H1 (cell line): Measurements from ENCODE around the gene STARD7. TPM values are rescaled to one million over a fixed set of nuclear protein-coding genes. Genes with fewer than 3 reads are reported as not detected.

Experiments
- CTCF ChIA-PET: fragments of 300-600 bp; sonication (Branson Sonifier 250); formaldehyde crosslinking; loops from one replicate; lab custom pipeline; 2021; ENCODE audit not compliant: partially characterized antibody; lab: Charles Lee
- POLR2A ChIA-PET: fragments of 300-600 bp; sonication (Branson Sonifier 250); formaldehyde crosslinking; loops from one replicate; lab custom pipeline; 2021; ENCODE audit warnings: inconsistent platforms; ENCODE audit not compliant: partially characterized antibody; lab: Charles Lee
- DNase-seq, 2 experiments: peaks; one replicate each; pipeline versions ENCODE4 v3.0.0 to v3.0.0-alpha.2; 2010 to 2022; ENCODE audit warnings: low spot score in 2 of 2, low read depth in 1 of 2, mixed read lengths in 1 of 2
- FAIRE-seq: peaks from 2 replicates; lab custom pipeline; 2011; peaks lifted over from hg19 to GRCh38; lab: Jason Lieb, UNC
- H2AFZ ChIP-seq: 2 replicates; pipeline ENCODE4 v1.8.1; 2012; ENCODE audit warnings: low read length, inconsistent platforms
- H2AK5ac ChIP-seq: 2 replicates; pipeline ENCODE4 v1.6.1; 2013; ENCODE audit warnings: low read depth, low read length
- H2BK120ac ChIP-seq: replicated peaks from 2 replicates; pipeline ENCODE3; 2013; ENCODE audit warnings: low read depth, low read length, inconsistent platforms
- H2BK12ac ChIP-seq: 2 replicates; pipeline ENCODE4 v1.6.1; 2013; ENCODE audit warnings: low read depth, low read length
- H2BK15ac ChIP-seq: 2 replicates; pipeline ENCODE4 v1.6.1; 2013; ENCODE audit warnings: low read length
- H2BK20ac ChIP-seq: 2 replicates; pipeline ENCODE4 v1.6.1; 2013; ENCODE audit warnings: low read length
- H2BK5ac ChIP-seq: 2 replicates; pipeline ENCODE4 v1.6.1; 2013; ENCODE audit warnings: low read depth, low read length
- H3K14ac ChIP-seq: 2 replicates; pipeline ENCODE4 v1.6.1; 2013; ENCODE audit warnings: inconsistent platforms; ENCODE audit not compliant: insufficient read length
- H3K18ac ChIP-seq: 2 replicates; pipeline ENCODE4 v1.6.1; 2013; ENCODE audit warnings: low read length; ENCODE audit errors: extremely low read depth
- H3K23ac ChIP-seq: 2 replicates; pipeline ENCODE4 v1.6.1; 2013; ENCODE audit warnings: inconsistent platforms; ENCODE audit not compliant: insufficient read length
- H3K23me2 ChIP-seq: 2 replicates; pipeline ENCODE4 v1.6.1; 2013; ENCODE audit warnings: low read depth, low read length
- H3K27ac ChIP-seq: 2 replicates; pipeline ENCODE4 v1.6.1; 2011; ENCODE audit warnings: low read depth, low read length, inconsistent platforms
- H3K27me3 ChIP-seq, 4 experiments: replicated peaks in 1 of 4; 1 replicate in 1 of 4; 2 replicates in 3 of 4; pipeline versions ENCODE4 v1.6.1 to v1.8.1; 2011 to 2013; ENCODE audit warnings: low read length in 3 of 4, mild to moderate bottlenecking in 3 of 4, inconsistent platforms in 2 of 4, mixed read lengths in 2 of 4, moderate library complexity in 1 of 4; ENCODE audit not compliant: control insufficient read depth in 3 of 4, insufficient read depth in 3 of 4; ENCODE audit errors: extremely low read depth in 1 of 4
- H3K36me3 ChIP-seq, 4 experiments: 2 replicates each; pipeline versions ENCODE4 v1.6.1 to v1.8.1; 2011 to 2013; ENCODE audit warnings: mild to moderate bottlenecking in 4 of 4, low read length in 3 of 4, moderate library complexity in 2 of 4, control low read depth in 1 of 4, inconsistent platforms in 1 of 4; ENCODE audit not compliant: insufficient read depth in 4 of 4, control insufficient read depth in 2 of 4
- H3K4ac ChIP-seq: replicated peaks from 2 replicates; pipeline ENCODE3; 2013; ENCODE audit warnings: low read length, low read depth, mixed read lengths, inconsistent platforms; ENCODE audit not compliant: insufficient read length
- H3K4me1 ChIP-seq, 4 experiments: replicated peaks in 1 of 4; 1 replicate in 1 of 4; 2 replicates in 3 of 4; pipeline versions ENCODE4 v1.6.1 to v1.8.1; 2011 to 2013; ENCODE audit warnings: low read length in 3 of 4, inconsistent platforms in 2 of 4, mixed read lengths in 1 of 4; ENCODE audit not compliant: insufficient read depth in 4 of 4, control insufficient read depth in 3 of 4
- H3K4me2 ChIP-seq, 2 experiments: 2 replicates each; pipeline versions ENCODE4 v1.6.1 to v1.8.1; 2011 to 2013; ENCODE audit warnings: low read depth in 2 of 2, low read length in 2 of 2, control low read depth in 1 of 2, inconsistent platforms in 1 of 2, mild to moderate bottlenecking in 1 of 2; ENCODE audit not compliant: insufficient read depth in 1 of 2
- H3K4me3 ChIP-seq, 4 experiments: fragments of 200-600, 300-600 bp in 1 of 4; sonication (generic), shearing (Covaris generic), sonication (Bioruptor Twin) in 1 of 4; 2 replicates each; pipeline versions ENCODE4 v1.5.1 to v1.8.1; 2011 to 2016; ENCODE audit warnings: low read length in 4 of 4, low read depth in 3 of 4, control low read depth in 2 of 4, inconsistent platforms in 2 of 4, mild to moderate bottlenecking in 2 of 4, mixed read lengths in 1 of 4, moderate library complexity in 1 of 4; ENCODE audit not compliant: insufficient read depth in 2 of 4; ENCODE audit errors: extremely low read depth in 1 of 4
- H3K56ac ChIP-seq: replicated peaks from 2 replicates; pipeline ENCODE3; 2013; ENCODE audit warnings: low read depth, mild to moderate bottlenecking, mixed read lengths, low read length, inconsistent platforms; ENCODE audit not compliant: insufficient read length
- H3K79me1 ChIP-seq: 2 replicates; pipeline ENCODE4 v1.6.1; 2013; ENCODE audit warnings: low read depth, low read length, control low read depth
- H3K79me2 ChIP-seq, 2 experiments: 2 replicates each; pipeline versions ENCODE4 v1.6.1 to v1.8.1; 2012 to 2013; ENCODE audit warnings: low read length in 2 of 2, mild to moderate bottlenecking in 2 of 2, inconsistent platforms in 1 of 2; ENCODE audit not compliant: insufficient read depth in 2 of 2, control insufficient read depth in 1 of 2
- H3K9ac ChIP-seq, 4 experiments: replicated peaks in 1 of 4; 1 replicate in 1 of 4; 2 replicates in 3 of 4; pipeline versions ENCODE4 v1.6.1 to v1.8.1; 2011 to 2013; ENCODE audit warnings: low read depth in 3 of 4, low read length in 3 of 4, control low read depth in 2 of 4, mild to moderate bottlenecking in 2 of 4, moderate library complexity in 2 of 4, inconsistent platforms in 1 of 4; ENCODE audit errors: extremely low read depth in 1 of 4
- H3K9me3 ChIP-seq, 2 experiments: 2 replicates each; pipeline versions ENCODE4 v1.6.1 to v1.8.1; 2012 to 2013; ENCODE audit warnings: mild to moderate bottlenecking in 2 of 2, moderate library complexity in 2 of 2, control low read depth in 1 of 2, inconsistent platforms in 1 of 2, low read depth in 1 of 2, low read length in 1 of 2, mixed read lengths in 1 of 2; ENCODE audit not compliant: insufficient read depth in 2 of 2
- H4K20me1 ChIP-seq, 2 experiments: replicated peaks in 1 of 2; 2 replicates each; pipeline versions ENCODE3 to v1.8.1; 2011 to 2013; ENCODE audit warnings: inconsistent platforms in 2 of 2, low read length in 2 of 2, mild to moderate bottlenecking in 1 of 2; ENCODE audit not compliant: insufficient read depth in 2 of 2, control insufficient read depth in 1 of 2
- H4K5ac ChIP-seq: 2 replicates; pipeline ENCODE4 v1.6.1; 2013; ENCODE audit warnings: low read length, low read depth, mixed read lengths, inconsistent platforms; ENCODE audit not compliant: insufficient read length
- H4K8ac ChIP-seq: 2 replicates; pipeline ENCODE4 v1.8.0; 2013; ENCODE audit warnings: mild to moderate bottlenecking, moderate library complexity, low read length, inconsistent platforms; ENCODE audit not compliant: insufficient read depth; ENCODE audit errors: extremely low read depth
- H4K91ac ChIP-seq: replicated peaks from 2 replicates; pipeline ENCODE3; 2013; ENCODE audit warnings: low read length, mixed read lengths, inconsistent platforms; ENCODE audit not compliant: insufficient read length
- GABPA ChIP-seq: IDR thresholded peaks from 2 replicates; pipeline ENCODE4 v1.6.1; 2011; ENCODE audit warnings: mild to moderate bottlenecking, low read length, moderate library complexity, borderline replicate concordance; ENCODE audit not compliant: insufficient read depth
- JUN ChIP-seq: IDR thresholded peaks from 2 replicates; pipeline ENCODE4 v1.6.1; 2011; ENCODE audit warnings: low read depth, mild to moderate bottlenecking, improper control_type of control experiment, low read length
- KDM4A ChIP-seq: IDR thresholded peaks from one replicate; pipeline ENCODE4 v1.7.1; 2012; ENCODE audit warnings: low read depth, mild to moderate bottlenecking, moderate library complexity, low read length, inconsistent platforms; ENCODE audit not compliant: severe bottlenecking
- MAFK ChIP-seq: IDR thresholded peaks from 2 replicates; pipeline ENCODE4 v1.6.1; 2012; ENCODE audit warnings: low read depth, mild to moderate bottlenecking, improper control_type of control experiment, low read length
- NANOG ChIP-seq: IDR thresholded peaks from 2 replicates; pipeline ENCODE4 v1.6.1; 2011; ENCODE audit warnings: low read length, low read depth, mild to moderate bottlenecking, inconsistent platforms; ENCODE audit not compliant: insufficient read depth, poor library complexity, severe bottlenecking
- SAP30 ChIP-seq: fragments of 300-600 bp; sonication (generic); IDR thresholded peaks from 2 replicates; pipeline ENCODE4 v1.7.1; 2012; ENCODE audit warnings: low read length, moderate library complexity, mild to moderate bottlenecking, inconsistent platforms; ENCODE audit not compliant: insufficient read depth, insufficient replicate concordance
- SIRT6 ChIP-seq: IDR thresholded peaks from one replicate; pipeline ENCODE4 v1.7.1; 2012; ENCODE audit warnings: low read length, inconsistent platforms
- SIX5 ChIP-seq: IDR thresholded peaks from 2 replicates; pipeline ENCODE4 v1.6.1; 2011; ENCODE audit warnings: mild to moderate bottlenecking, low read depth, low read length
- SP4 ChIP-seq: IDR thresholded peaks from 2 replicates; pipeline ENCODE4 v1.6.1; 2012; ENCODE audit warnings: low read length, inconsistent platforms
- TEAD4 ChIP-seq: IDR thresholded peaks from 2 replicates; pipeline ENCODE4 v1.6.1; 2012; ENCODE audit warnings: low read depth, low read length, inconsistent platforms, mixed read lengths
- WGBS, 2 experiments: shearing (Covaris generic) in 1 of 2; methylation state at CpG; one replicate each; pipeline versions ENCODE4 v1.1.6 to v1.1.7; 2013 to 2015; ENCODE audit warnings: low lambda C conversion rate in 2 of 2, mixed read lengths in 2 of 2, inconsistent platforms in 1 of 2, low coverage in 1 of 2, missing lambda C conversion rate in 1 of 2; ENCODE audit not compliant: insufficient replicate concordance in 2 of 2, insufficient coverage in 1 of 2, insufficient read length in 1 of 2; ENCODE audit errors: extremely low coverage in 1 of 2, missing lambda C conversion rate in 1 of 2; 5-methylcytosine and 5-hydroxymethylcytosine counted together
- polyA plus RNA-seq, 7 experiments: library from polyadenylated mRNA; depleted of rRNA in 3 of 7; stranded (reverse) in 5 of 7; unstranded in 2 of 7; fragments of >200 nt in 5 of 7; fragments of 200-250 nt in 2 of 7; gene quantifications; 1 replicate in 5 of 7; 2 replicates in 1 of 7; 4 replicates in 1 of 7; pipeline versions ENCODE4 v1.2.1 to v1.2.3, GENCODE V29; 2011 to 2013; ENCODE audit warnings: missing spikeins in 2 of 7, mixed read lengths in 2 of 7
- total RNA-seq: library from RNA; stranded (reverse); fragmentation: NEBNext Ultra II Directional; extraction: Animal tissue kit (Norgen Biotek cat#: 25700); gene quantifications from 2 replicates; pipeline ENCODE4 v1.2.1, GENCODE V29; 2021
- TF ChIP-seq, protein P1 (sequence below): IDR thresholded peaks from 2 replicates; pipeline ENCODE4 v1.6.1; 2011; ENCODE audit warnings: low read depth, mild to moderate bottlenecking, low read length; ENCODE audit not compliant: insufficient read depth

STARD7 gene
- total and polyA plus RNA-seq, 2 of the 8 experiments (the other 6 are each of a cell fraction or from before 2014, with no cell fraction given) = 89.1 to 200 TPM

DNA sequence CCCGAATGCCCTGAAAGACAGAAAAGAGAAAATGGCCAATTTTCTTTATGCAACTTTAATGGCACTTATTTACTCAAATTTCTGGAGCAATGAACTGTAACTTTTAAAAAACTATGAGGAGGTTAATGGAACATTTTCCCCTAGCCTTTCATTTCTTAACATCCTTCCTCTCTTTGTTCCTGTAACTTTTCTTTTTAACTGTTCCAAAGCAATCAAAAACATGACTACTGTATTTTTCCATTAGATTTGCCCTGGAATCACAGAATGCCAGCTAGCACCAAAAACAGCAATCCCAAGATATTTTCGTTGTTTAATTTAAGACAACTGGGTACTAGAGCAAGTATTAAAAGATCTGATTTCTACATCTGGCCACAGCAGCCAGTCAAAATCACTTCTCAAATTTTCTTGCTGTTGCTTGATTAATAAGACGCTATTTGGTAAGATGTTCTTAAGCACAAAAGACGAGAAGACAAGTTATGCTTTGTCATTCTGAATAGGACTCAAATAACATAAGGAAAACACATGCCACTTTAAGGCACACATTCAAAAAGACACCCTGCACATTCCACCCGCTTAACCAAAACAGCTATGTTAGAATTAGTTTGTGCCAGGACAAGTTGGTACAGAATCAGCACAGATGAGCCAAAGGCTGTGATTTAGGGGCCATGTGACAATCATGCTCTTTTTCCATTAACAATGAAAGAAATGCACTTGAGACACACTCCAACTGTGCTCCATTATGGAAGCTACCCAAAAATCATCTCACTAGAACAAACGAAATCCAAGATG lies 3.6 kb downstream of the STARD7 start:
- Histone ChIP-seq H4K5ac (no peak overlapping the region), H3K9ac (no peak overlapping the region), H4K8ac (no peak overlapping the region), H3K23me2 (peaks cover 8% of the 10 kb centered on the region; the same call in 1 of the 2 replicates), H3K56ac (no peak overlapping the region), H2BK120ac (no peak overlapping the region), H3K14ac (no peak overlapping the region), H3K79me2 (peaks cover 56 to 82% of the 10 kb centered on the region in 2 experiments), H3K36me3 (no peaks in the 10 kb centered on the region), H3K23ac (no peak overlapping the region), H4K20me1 (peaks cover 32 to 41% of the 10 kb centered on the region in 2 experiments), H3K4ac (no peak overlapping the region), H2AK5ac (no peak overlapping the region), H4K91ac (no peak overlapping the region), H3K79me1 (peaks cover 3% of the 10 kb centered on the region; the same call in 1 of the 2 replicates), H3K4me1 (peaks cover 4 to 11% (median 7%) of the 10 kb centered on the region in 4 experiments; a peak in 5 of 7 replicates), H3K27me3 (no peaks in the 10 kb centered on the region), H3K27ac (no peak overlapping the region), H2AFZ (no peak overlapping the region), H3K18ac (no peak overlapping the region), H2BK20ac (no peak overlapping the region), H3K4me3 (0 out of 8 replicates have a peak overlapping the region, but pooled peaks of 1 of the 4 experiments have one; percentile 32), H2BK5ac (no peak overlapping the region), H3K9me3 (no peaks in the 10 kb centered on the region), H3K4me2 (peak overlapping the region; percentile 47 to 91; a peak in 3 of 4 replicates), H2BK15ac (no peak overlapping the region), H2BK12ac (no peak overlapping the region)
- POLR2A ChIA-PET = interaction anchor here (0.9 kb wide), 1 partner anchor 8 kb away, joined by 4 read pairs; no protein-coding TSS in a partner anchor
- DNase-seq = no peak
- no peak for TF ChIP-seq NANOG
- TF ChIP-seq GABPA = no peak
- no peak for TF ChIP-seq JUN
- TF ChIP-seq SP4 = no peak
- no peak for TF ChIP-seq SIX5
- TF ChIP-seq SIRT6 = no peak
- no peak for TF ChIP-seq MAFK
- no peak for TF ChIP-seq TEAD4
- TF ChIP-seq, protein P1, sequence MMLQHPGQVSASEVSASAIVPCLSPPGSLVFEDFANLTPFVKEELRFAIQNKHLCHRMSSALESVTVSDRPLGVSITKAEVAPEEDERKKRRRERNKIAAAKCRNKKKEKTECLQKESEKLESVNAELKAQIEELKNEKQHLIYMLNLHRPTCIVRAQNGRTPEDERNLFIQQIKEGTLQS = no peak
- TF ChIP-seq SAP30 = no peak
- TF ChIP-seq KDM4A = no peak
- no peak for FAIRE-seq
- WGBS, 2 experiments = 83% methylated on average over 6 of the region's 6 CpGs; no CpG with 5 or more reads in 1 of the 2 experiments
- CTCF ChIA-PET = interaction anchor here (1.0 kb wide), 1 partner anchor 183 kb away, joined by 3 read pairs; no protein-coding TSS in a partner anchor
